Breast epithelium (tissue), 3 donors: ENCODE measurements around the gene KCNV2.

Experiments used
- POLR2A ChIP-seq: fragments of 450-650 bp; IDR thresholded peaks from one replicate; pipeline ENCODE4 v1.6.1; 2016; ENCODE audit warnings: antibody characterized with exemption, mild to moderate bottlenecking, moderate library complexity
- POLR2AphosphoS5 ChIP-seq, 3 donors: sonication (generic); formaldehyde crosslinking; IDR thresholded peaks; one replicate each; pipeline ENCODE4 v1.6.1; 2017; ENCODE audit warnings: antibody characterized with exemption in 3 of 3
- TF ChIP-seq, protein P1 (sequence below), 3 donors: fragments of 450-650 bp; IDR thresholded peaks; one replicate each; pipeline ENCODE4 v1.5.1; 2016 to 2017; ENCODE audit warnings: antibody characterized with exemption in 3 of 3, mild to moderate bottlenecking in 3 of 3, moderate library complexity in 3 of 3

DNA sequence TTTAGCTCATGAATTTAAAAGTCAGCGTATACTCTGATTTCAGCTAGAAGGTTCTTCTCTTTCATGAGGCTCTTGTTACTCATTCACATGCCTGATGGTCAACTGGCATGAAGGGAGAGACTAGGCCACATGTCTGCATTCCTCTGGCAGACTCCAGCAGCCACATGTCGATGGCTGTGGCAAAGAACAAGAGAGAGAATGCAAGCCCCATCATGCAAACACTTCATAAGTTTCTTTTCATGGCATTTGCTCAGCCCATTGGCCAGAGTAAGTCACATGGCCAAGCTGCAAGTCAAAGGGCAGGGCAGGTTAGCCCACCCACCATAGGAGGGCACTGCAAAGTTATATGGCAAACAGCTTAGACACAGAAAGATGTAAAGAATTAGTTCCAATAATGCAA lies 5.4 kb downstream of the KCNV2 start:
- TF ChIP-seq, protein P1, sequence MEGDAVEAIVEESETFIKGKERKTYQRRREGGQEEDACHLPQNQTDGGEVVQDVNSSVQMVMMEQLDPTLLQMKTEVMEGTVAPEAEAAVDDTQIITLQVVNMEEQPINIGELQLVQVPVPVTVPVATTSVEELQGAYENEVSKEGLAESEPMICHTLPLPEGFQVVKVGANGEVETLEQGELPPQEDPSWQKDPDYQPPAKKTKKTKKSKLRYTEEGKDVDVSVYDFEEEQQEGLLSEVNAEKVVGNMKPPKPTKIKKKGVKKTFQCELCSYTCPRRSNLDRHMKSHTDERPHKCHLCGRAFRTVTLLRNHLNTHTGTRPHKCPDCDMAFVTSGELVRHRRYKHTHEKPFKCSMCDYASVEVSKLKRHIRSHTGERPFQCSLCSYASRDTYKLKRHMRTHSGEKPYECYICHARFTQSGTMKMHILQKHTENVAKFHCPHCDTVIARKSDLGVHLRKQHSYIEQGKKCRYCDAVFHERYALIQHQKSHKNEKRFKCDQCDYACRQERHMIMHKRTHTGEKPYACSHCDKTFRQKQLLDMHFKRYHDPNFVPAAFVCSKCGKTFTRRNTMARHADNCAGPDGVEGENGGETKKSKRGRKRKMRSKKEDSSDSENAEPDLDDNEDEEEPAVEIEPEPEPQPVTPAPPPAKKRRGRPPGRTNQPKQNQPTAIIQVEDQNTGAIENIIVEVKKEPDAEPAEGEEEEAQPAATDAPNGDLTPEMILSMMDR (IDR thresholded peaks at IDR 0.05), result no peak
- TF ChIP-seq POLR2AphosphoS5 (IDR thresholded peaks at IDR 0.05) (no peak), POLR2A (no peak)
